Fibroblast of skin of abdomen (primary cell): ENCODE results near the gene PLEKHA4.
A peak's percentile ranks its signal among the peaks of the same experiment; 100 is the strongest.
"Not testable (repeated sequence)": the region's sequence is repeated elsewhere in the genome, so short reads cannot be mapped to it uniquely, and the experiment has no call there.

Source experiments
- DNase-seq: peaks from one replicate; pipeline ENCODE4 v3.0.0-alpha.2; 2013

PLEKHA4 gene

DNA sequence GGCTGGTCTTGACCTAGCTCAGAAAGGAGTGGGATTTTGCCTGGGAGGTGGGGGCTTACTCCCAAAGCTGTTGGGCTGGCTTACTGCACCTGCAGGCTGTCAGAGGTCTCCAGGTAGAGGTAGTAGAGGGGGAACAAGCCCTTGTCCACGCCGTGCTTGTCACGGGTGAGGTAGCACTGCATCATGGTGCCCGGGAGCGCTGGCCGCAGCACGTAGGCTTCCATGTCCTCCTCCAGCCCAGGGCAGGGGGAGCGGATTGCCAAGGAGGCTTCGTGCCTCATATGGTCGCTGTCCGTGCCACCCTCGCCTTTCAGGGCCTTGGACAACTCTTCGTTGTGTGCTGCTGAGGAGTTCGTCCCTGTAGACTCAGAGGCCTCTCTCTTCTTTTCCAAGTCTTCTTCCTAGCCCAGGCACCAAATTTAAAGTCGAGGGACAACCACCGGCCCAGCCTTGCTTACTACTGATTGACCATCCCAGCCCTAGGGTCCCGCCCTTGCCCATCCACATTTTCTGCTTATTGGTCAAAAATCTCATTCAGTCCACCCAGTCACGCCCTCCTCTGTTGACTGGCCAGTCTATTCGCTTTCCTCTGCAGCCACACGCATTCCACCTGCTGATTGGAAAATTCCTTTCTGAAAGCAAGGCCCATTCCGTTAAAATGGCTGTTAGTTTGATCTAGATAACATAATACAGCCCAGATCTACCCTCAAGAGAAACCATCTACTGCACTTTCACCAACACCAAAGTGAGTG, 19.6 kb upstream of the PLEKHA4 start:
- no peak for DNase-seq

DNA sequence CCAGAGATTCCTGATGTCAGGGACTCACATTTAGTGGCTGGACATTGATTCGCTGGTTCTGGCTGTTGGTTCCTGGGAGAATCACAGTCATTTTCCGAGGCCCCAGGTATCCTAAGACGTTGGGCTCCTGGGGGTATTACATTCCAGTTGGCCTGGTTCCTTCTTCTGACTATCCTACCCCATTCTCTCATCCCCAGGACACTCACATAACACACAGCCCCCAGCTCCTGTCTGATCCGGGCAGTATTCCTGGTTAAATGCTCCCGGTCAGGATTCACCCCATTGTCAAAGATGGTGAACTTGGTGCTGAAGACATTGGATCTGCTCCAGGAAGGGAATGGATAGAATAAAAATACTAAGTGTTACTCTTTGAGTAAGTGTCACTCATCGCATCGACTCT, 15.3 kb upstream of the PLEKHA4 start:
- DNase-seq = no peak

DNA sequence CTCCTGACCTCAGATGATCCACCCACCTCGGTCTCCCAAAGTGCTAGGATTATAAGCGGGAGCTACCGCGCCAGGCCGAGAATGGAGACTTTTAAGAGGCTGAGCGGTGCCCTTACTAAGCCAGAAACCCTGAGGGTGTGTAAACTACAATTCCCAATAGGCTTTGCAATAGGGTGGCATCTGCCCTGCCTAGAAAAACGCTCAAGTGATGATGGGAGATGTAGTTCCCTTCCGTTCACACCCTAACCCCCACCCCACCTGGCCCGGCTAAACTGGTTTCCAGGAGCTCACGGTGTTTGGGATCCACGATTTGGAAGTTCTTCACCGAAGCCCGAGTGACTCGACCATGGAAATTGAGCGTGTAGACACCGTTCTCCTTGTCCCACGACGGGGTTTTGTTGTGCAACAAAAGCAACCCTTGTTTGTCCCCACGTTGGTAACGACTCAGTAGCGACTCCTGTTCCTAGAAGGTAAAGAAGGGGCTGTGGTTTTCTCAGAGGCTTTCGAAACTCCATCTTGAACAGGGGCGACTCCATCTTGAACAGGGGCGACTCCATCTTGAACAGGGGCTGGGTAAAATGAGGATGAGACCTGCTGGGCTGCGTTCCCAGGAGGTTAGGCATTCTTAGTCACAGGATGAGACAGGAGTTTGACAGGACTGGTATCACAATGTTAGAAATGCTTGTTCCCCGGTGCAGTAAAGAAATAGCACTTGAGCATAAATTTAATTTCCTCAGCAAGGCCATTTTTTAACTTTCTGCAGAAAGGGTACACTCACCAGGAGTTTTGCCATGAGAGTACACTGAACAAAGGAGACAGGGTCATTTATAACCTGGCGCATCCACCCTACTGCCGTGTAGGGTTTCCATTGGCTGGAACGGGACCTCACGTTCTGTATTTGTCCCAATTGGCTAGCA, 13.6 kb upstream of the PLEKHA4 start:
- DNase-seq = no peak

DNA sequence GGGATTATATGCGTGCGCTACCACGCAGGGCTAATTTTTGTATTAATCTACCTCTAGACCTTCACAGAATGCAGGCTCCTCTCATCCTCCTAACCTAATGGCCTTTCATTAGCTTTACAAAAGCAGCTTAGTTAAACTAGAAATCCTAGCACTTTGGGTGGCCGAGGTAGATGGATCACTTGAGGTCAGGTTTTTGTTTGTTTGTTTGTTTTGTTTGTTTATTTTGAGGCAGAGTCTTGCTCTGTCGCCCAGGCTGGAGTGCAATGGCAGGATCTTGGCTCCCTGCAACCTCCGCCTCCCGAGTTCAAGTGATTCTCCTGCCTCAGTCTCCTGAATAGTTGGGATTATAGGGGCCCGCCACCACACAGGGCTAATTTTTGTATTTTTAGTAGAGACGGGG, 11.3 kb upstream of the PLEKHA4 start:
- DNase-seq = not testable (repeated sequence)

DNA sequence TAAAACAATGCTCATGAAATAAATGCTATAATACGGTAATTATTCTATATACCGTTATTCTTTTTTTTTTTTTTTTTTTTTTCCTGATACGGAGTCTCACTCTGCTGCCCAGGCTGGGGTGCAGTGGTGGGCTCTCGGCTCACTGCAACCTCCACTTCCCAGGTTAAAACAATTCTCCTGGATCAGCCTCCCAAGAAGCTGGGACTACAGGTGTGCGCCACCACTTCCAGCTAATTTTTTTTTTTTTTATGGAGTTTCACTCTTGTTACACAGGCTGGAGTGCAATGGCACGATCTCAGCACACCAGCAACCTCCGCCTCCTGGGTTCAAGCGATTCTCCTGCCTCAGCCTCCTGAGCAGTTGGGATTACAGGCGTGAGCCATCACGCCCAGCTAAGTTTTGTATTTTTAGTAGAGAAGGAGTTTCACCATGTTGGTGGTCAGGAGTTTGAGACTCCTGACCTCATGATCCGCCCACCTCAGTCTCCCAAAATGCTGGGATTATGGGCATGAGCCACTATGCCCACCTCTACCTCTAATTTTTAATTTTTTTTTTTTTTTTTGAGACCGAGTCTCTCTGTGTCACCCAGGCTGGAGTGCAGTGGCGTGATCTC, 10.7 kb upstream of the PLEKHA4 start:
- no peak for DNase-seq

DNA sequence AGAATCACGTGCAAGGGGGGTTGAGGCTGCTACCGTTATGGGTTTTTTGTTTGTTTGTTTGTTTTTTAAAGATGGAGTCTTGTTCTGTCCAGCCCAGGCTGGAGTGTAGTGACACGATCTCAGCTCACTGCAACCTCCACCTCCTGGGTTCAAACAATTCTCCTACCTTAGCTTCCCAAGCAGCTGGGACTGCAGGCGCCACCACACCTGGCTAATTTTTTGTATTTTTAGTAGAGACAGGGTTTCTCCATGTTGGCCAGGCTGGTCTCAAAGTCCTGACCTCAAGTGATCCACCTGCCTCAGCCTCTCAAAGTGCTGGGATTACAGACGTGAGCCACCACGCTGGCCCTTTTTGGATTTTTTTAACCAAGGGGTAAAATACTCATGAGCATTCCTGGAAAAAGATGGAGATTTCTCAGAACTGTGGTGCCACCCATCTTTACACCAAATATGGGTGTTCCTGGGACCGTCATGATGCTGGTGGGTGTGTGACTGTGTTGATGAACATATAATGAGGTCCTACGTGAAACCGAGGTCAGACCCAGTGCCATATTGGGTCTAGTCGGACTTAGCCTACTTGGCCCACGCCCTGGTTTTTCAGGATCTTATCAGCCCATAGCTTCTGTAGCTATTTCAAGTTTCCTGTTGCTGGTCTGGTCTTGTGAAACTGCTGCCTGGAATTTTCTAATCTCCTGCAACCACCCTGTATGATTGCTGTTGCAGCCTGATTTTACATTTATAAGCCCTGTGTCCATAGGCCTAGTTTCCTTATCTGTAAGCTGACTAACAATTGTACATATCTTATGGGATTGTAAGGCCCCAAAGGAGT, 10.0 kb upstream of the PLEKHA4 start:
- no peak for DNase-seq

DNA sequence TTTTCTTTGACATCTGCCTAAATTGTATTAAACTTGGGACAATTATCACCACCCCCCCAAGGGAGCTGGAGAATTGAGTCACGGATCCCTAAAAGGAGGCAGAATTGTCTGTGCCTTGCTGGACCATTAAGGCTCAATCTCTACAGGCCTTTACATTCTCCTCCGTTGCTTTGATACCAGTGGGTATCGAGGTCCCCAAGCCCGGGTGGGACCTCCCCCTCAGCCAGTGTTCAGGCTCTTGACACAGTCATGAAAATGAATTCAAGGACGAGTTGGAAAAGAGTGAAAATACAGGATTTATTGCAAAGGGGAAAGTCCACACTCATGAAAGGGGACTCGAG, 9.4 kb upstream of the PLEKHA4 start:
- DNase-seq = no peak

DNA sequence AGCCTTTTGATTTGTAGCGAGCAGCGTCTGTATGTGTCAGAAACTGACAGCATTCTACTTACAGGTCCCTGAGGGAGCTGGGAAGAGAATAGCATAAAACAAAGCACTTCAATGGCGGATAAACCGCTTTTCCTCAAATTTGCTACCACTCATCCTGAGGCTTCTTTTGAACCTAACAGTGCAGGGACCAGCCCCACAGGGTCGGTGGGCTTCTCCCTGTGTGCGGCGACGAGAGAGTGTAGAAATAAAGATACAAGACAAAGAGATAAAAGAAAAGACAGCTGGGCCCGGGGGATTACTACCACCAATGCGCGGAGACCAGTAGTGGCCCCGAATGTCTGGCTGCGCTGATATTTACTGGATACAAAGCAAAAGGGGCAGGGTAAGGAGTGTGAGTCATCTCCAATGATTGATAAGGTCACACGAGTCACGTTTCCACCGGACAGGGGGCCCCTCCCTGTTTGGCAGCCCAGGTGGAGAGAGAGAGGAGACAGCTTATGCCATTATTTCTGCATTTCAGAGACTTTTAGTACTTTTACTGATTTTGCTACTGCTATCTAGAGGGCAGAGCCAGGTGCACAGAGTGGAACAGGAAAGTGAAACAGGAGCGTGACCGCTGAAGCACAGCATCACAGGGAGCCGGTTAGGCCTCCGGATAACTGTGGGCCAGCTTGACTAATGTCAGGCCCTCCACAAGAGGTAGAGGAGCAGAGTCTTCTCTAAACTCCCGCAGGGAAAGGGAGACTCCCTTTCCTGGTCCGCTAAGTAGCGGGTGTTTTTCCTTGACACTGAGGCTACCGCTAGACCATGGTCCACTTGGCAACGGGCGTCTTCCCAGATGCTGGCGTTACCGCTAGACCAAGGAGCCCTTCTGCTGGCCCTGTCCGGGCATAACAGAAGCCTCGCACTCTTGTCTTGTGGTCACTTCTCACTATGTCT, 7.9 kb upstream of the PLEKHA4 start:
- not testable (repeated sequence) for DNase-seq

DNA sequence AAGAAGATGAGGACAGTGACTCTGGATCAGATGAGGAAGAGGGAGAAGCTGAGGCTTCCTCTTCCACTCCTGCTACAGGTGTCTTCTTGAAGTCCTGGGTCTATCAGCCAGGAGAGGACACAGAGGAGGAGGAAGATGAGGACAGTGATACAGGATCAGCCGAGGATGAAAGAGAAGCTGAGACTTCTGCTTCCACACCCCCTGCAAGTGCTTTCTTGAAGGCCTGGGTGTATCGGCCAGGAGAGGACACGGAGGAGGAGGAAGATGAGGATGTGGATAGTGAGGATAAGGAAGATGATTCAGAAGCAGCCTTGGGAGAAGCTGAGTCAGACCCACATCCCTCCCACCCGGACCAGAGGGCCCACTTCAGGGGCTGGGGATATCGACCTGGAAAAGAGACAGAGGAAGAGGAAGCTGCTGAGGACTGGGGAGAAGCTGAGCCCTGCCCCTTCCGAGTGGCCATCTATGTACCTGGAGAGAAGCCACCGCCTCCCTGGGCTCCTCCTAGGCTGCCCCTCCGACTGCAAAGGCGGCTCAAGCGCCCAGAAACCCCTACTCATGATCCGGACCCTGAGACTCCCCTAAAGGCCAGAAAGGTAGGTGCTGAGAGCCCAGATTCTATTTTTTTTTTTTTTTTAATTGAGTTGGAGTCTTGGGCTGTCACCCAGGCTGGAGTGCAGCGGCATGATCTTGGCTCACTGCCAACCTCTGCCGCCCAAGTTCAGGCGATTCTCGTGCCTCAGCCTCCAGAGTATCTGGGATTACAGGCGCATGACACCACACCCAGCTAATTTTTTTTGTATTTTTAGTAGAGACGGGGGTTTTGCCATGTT, 6.1 kb upstream of the PLEKHA4 start:
- DNase-seq = peak; percentile 79

DNA sequence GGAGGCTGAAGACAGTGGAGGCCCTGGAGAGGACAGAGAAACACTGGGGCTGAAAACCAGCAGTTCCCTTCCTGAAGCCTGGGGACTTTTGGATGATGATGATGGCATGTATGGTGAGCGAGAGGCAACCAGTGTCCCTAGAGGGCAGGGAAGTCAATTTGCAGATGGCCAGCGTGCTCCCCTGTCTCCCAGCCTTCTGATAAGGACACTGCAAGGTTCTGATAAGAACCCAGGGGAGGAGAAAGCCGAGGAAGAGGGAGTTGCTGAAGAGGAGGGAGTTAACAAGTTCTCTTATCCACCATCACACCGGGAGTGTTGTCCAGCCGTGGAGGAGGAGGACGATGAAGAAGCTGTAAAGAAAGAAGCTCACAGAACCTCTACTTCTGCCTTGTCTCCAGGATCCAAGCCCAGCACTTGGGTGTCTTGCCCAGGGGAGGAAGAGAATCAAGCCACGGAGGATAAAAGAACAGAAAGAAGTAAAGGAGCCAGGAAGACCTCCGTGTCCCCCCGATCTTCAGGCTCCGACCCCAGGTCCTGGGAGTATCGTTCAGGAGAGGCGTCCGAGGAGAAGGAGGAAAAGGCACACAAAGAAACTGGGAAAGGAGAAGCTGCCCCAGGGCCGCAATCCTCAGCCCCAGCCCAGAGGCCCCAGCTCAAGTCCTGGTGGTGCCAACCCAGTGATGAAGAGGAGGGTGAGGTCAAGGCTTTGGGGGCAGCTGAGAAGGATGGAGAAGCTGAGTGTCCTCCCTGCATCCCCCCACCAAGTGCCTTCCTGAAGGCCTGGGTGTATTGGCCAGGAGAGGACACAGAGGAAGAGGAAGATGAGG, 5.3 kb upstream of the PLEKHA4 start:
- DNase-seq = no peak

DNA sequence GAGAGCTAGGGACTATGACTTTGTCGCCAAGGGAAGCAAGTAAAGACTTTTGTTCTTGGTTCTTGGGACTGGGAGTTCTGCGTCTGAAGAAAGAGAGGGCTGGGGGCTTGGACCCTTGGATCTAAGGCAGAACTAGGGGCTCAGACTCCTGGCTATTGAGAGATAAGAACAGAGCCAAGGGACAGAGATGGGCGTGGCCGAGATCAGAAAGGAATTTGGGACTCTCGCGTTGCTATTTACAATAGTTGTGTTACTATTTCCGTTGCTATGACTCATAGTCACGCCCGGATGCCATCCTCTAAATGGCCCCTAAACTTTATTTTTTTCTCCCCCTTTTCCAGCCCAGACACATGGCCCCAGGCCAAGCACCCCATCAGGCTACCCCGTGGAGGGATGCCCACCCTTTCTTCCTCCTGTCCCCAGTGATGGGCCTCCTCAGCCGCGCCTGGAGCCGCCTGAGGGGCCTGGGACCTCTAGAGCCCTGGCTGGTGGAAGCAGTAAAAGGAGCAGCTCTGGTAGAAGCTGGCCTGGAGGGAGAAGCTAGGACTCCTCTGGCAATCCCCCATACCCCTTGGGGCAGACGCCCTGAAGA, 4.6 kb upstream of the PLEKHA4 start:
- DNase-seq = peak; percentile 93

DNA sequence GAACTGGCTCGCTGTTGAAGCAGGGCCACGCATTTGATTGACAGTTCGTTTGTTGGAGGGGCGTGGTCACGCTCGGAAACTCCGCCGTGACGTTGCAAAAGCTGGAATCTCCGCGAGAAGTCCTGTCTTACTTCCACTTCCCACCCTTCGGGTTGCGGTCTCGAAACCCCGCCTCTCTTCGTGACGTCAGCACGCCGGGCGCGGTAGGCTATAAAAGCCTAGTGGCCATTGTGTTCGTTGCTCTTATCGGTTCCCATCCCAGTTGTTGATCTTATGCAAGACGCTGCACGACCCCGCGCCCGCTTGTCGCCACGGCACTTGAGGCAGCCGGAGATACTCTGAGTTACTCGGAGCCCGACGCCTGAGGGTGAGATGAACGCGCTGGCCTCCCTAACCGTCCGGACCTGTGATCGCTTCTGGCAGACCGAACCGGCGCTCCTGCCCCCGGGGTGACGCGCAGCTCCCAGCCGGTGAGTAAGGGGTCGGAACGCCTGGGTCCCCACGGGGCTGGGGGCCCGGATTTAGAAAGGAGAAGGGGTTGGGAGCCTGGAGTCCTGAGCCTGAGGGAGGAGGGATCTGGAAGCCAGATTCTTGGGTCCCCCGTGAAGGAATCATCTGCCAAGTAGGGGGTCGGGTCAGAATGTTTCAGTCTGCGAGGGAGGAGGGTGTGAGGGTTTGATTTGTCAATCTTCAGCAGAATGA, 3.9 kb upstream of the PLEKHA4 start, which contains the start of gene PPP1R15A:
TSS of gene PPP1R15A (plus strand) at position 240 of the 702 bp plus-strand sequence. CDS start 813 bp downstream, outside the sequence.
- peak; percentile 97 for DNase-seq

DNA sequence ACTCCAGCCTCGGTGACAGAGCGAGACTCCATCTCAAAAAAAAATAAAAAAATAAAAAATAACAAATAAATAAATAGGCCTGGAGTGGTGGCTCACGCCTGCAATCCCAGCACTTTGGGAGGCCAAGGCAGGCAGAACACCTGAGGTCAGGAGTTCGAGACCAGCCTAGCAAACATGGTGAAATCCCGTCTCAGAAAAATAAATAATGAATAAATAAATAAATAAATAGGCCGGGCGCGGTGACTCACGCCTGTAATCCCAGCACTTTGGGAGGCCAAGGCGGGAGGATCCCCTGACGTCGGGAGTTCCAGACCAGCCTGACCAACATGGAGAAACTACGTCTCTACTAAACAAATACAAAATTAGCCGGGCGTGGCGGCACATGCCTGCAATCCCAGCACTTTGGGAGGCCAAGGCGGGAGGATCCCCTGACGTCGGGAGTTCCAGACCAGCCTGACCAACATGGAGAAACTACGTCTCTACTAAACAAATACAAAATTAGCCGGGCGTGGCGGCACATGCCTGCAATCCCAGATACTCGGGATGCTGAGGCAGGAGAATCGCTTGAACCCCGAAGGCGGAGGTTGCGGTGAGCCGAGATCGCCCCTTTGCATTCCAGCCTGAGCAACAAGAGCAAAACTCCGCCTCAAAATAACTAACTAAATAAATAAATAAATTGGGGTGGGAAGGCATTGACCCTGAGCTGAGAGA, 3.2 kb upstream of the PLEKHA4 start:
- not testable (repeated sequence) for DNase-seq

DNA sequence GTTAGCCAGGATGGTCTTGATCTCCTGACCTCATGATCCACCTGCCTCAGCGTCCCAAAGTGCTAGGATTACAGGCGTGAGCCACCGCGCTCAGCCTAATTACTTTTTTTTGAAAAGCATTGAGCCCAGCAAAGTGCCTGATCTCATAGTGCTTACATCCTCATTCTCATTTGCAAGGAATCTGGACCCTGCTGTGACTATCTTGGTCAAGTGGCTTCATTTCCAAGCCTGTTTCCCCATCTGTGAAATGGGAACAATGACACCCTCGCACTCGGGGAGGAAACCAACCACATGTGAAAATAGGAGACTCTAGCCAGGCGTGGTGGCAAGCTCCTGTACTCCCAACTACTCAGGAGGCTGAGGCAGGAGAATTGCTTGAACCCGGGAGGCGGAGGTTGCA, 1.6 kb upstream of the PLEKHA4 start:
- DNase-seq = no peak

DNA sequence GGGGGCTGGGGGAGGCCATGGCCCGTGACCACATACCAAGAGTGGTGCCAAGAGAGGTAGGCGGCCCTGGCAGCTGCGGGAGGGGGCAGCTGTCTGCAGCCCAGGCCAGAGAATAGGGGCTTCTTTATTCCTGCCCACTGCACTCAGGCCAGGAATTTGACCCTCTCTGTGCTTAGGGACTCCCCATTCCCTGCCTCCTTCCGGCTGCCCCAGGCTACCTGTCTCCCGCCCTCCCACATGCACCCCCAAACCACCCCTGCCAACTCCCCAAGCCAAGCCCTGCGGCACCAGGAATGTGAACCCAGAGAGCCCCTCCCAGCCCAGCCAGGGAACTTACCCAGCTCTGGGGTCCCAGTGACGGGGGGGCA, 687 bp downstream of the PLEKHA4 start:
- no peak for DNase-seq

DNA sequence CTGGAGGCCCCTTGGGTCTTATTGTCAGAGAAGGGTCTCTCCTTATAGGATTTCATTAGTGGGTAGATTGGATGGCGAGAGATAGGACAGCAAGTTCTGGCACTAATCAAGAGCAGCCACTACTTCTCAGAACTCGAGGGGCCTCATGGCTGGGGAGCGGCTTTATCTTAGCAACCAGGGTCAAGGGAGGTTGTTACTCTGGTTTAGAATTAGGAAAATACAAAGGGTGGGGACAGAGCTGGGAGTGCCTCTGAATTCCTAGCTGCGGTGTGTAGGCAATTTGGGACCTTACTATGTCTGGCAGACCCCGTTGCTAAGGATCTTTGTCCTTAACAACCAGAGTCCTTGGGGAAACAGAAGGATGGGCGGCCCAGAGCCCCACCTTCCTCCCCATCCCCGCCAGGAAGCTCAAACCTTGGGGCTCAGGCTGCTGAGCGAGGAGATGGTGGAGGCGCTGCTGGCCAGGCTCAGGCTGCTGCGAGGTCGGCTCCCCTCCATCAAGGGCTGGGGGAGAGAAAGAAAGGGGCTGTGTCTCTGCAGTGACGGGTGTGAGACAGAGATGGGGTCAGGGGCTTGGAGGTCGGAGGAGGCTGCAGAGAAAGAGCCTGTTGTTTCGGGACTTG, 1.2 kb downstream of the PLEKHA4 start:
- no peak for DNase-seq

DNA sequence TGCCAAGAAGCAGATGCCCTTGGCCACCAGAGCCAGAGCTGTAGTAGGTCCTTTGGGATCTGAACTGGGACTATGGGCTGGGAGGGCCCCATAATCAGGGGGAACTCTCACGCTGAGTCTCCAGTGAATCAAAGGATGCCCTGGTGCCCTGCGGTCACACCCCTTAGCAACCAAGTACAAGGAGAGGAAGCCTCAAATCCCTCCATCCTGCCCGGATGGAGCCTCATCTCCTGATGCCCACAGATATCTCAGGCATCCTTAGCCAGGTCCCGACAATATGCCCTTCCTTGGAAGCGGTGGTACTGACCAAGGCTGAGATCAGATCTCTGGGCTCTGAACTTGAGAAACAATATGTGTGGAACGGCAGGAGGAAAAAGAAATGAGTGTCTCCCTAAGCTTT, 1.7 kb downstream of the PLEKHA4 start:
- DNase-seq = no peak
